Lower lobe of right lung (tissue), 2 donors: ENCODE results near the gene ZNF624. TPM values are rescaled to one million over a fixed set of nuclear protein-coding genes. Genes with fewer than 3 reads are reported as not detected.
"Not testable (repeated sequence)": the region's sequence is repeated elsewhere in the genome, so short reads cannot be mapped to it uniquely, and the experiment has no call there.

Source experiments
- ATAC-seq, 2 donors: fragments of 200-7000 bp; cut with Tn5 transposase; one replicate each; pipeline ENCODE4 v1.9.1; 2020 to 2022; ENCODE audit warnings: mild to moderate bottlenecking in 2 of 2, moderate library complexity in 2 of 2
- DNase-seq: peaks from one replicate; pipeline ENCODE4 v3.0.0-alpha.2; 2020
- H3K27ac ChIP-seq: fragments of 200-600 bp; one replicate; pipeline ENCODE4 v1.8.0; 2022
- H3K27me3 ChIP-seq: fragments of 200-600 bp; one replicate; pipeline ENCODE4 v1.8.0; 2022; ENCODE audit warnings: low read depth
- H3K36me3 ChIP-seq: fragments of 200-600 bp; one replicate; pipeline ENCODE4 v1.8.0; 2022; ENCODE audit warnings: mild to moderate bottlenecking
- H3K4me1 ChIP-seq: fragments of 200-600 bp; one replicate; pipeline ENCODE4 v1.8.0; 2022
- H3K4me3 ChIP-seq: fragments of 200-600 bp; one replicate; pipeline ENCODE4 v1.8.0; 2022; ENCODE audit warnings: mild to moderate bottlenecking
- H3K9me3 ChIP-seq: fragments of 200-600 bp; one replicate; pipeline ENCODE4 v1.8.0; 2022
- CTCF ChIP-seq: fragments of 200-600 bp; IDR thresholded peaks from one replicate; pipeline ENCODE4 v1.8.0; 2022; ENCODE audit warnings: antibody characterized with exemption, mild to moderate bottlenecking
- intact Hi-C: fragments of 100-400 bp; cut with DNase I; formaldehyde crosslinking; loops from one replicate; pipeline ENCODE4 v1.11.0; 2022
- long read RNA-seq: library from polyadenylated mRNA; unstranded; transcript quantifications from one replicate; pipeline ENCODE4 v2.0.0, GENCODE V29; 2021
- total RNA-seq: library from RNA; stranded (reverse); fragmentation: NEBNext Ultra II Directional; extraction: Animal tissue kit (Norgen Biotek cat#: 25700); gene quantifications from one replicate; pipeline ENCODE4 v1.2.1, GENCODE V29; 2021
- donor health status: DM: no; HTN: yes; CAD: no; lungs with severe emphysema.

ZNF624 gene
- 5.7 TPM for total RNA-seq
- long read RNA-seq, full-length matches to known transcripts, result 4 of 4 reads
- long read RNA-seq, partial matches to known transcripts, result 0 of 4 reads
- long read RNA-seq, other reads (novel, unspliced or antisense), result 0 of 4 reads

- DNase-seq, result peak; percentile 97
- Histone ChIP-seq H3K27ac (peak within 1 kb of the TSS; percentile 91), H3K9me3 (no peaks in the 10 kb centered on the region), H3K4me1 (peaks cover 16% of the 10 kb centered on the region), H3K27me3 (no peaks in the 10 kb centered on the region), H3K36me3 (no peaks in the 10 kb centered on the region), H3K4me3 (peak within 1 kb of the TSS; percentile 73)
- TF ChIP-seq CTCF, result peak; percentile 9
- intact Hi-C loops, result no loop called here
- ATAC-seq, result peak; percentile 98 to 99
Measured at GRCh38 chr17:16653367-16654041, at the start of gene ZNF624. ZNF624 (minus strand) TSS chr17:16653850.

- H3K4me1 ChIP-seq, intact Hi-C loops, H3K36me3 ChIP-seq, H3K27me3 ChIP-seq, H3K27ac ChIP-seq, ATAC-seq, H3K9me3 ChIP-seq, H3K4me3 ChIP-seq, DNase-seq: not testable (repeated sequence)
Measured at GRCh38 chr17:16697603-16698002, 44.0 kb upstream of the ZNF624 start.

- H3K9me3 ChIP-seq, H3K36me3 ChIP-seq, H3K27ac ChIP-seq, H3K4me3 ChIP-seq, intact Hi-C loops, H3K4me1 ChIP-seq, H3K27me3 ChIP-seq, DNase-seq: not testable (repeated sequence)
- ATAC-seq, result peak; percentile 43 to 45
Measured at GRCh38 chr17:16690447-16690846, 36.8 kb upstream of the ZNF624 start.

- H3K36me3 ChIP-seq, H3K9me3 ChIP-seq, H3K4me3 ChIP-seq, H3K27me3 ChIP-seq, H3K4me1 ChIP-seq, H3K27ac ChIP-seq, intact Hi-C loops: not testable (repeated sequence)
- peak; percentile 70 for TF ChIP-seq CTCF
- DNase-seq, result peak; percentile 72
- peak; percentile 75 for ATAC-seq
Measured at GRCh38 chr17:16689731-16690281, 36.2 kb upstream of the ZNF624 start, which contains the start of gene CCDC144A. CCDC144A (plus strand) TSS chr17:16690241; CDS start chr17:16690401, 160 bp downstream.

- H3K4me3 ChIP-seq, DNase-seq, H3K4me1 ChIP-seq, H3K27ac ChIP-seq, H3K27me3 ChIP-seq, ATAC-seq, H3K9me3 ChIP-seq, intact Hi-C loops, H3K36me3 ChIP-seq: not testable (repeated sequence)
Measured at GRCh38 chr17:16687151-16687550, 33.5 kb upstream of the ZNF624 start.

- H3K27me3 ChIP-seq, H3K27ac ChIP-seq, H3K36me3 ChIP-seq, intact Hi-C loops, H3K4me3 ChIP-seq, H3K9me3 ChIP-seq, H3K4me1 ChIP-seq: not testable (repeated sequence)
- DNase-seq (peak; percentile 55), ATAC-seq (peak; percentile 57 to 69)
Measured at GRCh38 chr17:16686019-16686418, 32.4 kb upstream of the ZNF624 start.

- H3K36me3 ChIP-seq, H3K27ac ChIP-seq, H3K27me3 ChIP-seq, H3K9me3 ChIP-seq, H3K4me1 ChIP-seq, DNase-seq, ATAC-seq, intact Hi-C loops, H3K4me3 ChIP-seq: not testable (repeated sequence)
Measured at GRCh38 chr17:16683290-16684138, 29.9 kb upstream of the ZNF624 start.
